ENCODE measurements around the gene CARNS1.
"Not testable (repeated sequence)": the region's sequence is repeated elsewhere in the genome, so short reads cannot be mapped to it uniquely, and the experiment has no call there.

The CARNS1 gene

DNA sequence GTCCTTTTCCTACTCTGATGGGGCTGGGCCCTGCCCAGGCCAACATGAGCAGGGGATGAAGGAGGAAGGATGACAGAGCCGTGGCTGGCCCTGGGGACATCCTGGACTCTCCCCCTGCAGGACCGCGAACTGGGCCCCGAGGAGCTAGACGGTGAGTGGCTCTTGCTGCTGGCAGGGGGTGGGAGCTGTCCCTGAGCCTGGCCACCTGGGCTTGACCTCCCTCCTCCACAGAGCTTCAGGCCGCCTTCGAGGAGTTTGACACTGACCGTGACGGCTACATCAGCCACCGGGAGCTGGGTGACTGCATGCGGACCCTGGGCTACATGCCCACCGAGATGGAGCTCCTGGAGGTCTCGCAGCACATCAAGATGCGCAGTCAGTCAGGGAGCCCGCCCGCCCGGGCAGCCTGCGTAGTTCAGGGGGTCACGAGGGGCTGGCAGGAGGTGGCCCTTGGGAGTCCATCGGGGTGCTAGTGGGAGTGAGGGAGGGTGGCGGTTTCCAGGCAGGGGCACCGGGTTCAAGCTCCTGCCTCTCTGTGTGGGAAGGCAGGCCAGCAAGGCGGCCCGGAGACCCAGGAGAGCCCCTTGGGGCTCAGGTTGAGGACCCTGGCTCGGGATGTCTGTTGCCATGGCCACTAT, 40.7 kb downstream of the CARNS1 start:
- Mint-ChIP-seq H3K4me1 (ENCODE audit: low read depth) (no peaks in the 10 kb centered on the region), H3K4me3 (no peak overlapping the region), H3K27ac (no peak overlapping the region)

DNA sequence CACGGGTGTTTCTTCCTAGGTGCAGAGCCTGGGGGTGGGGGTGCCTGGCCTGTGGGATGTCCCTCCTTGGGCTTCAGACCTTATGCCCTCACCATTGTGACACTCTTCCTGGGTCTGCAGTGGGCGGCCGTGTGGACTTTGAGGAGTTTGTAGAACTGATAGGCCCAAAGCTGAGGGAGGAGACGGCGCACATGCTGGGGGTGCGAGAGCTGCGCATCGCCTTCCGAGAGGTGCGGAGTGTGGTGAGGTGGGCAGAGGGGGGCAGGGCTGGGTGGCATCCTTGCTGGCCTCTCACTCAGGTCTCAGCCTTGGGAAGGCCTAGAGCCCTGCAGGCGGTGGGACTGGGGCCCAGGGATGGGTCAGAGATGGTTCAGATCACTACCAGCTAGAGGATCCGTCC, 42.0 kb downstream of the CARNS1 start:
- H3K4me3 Mint-ChIP-seq: no peak overlapping the region

More for the DNA sequence above, 40.7 kb downstream of the CARNS1 start:
- no peaks in the 10 kb centered on the region for H3K9me3 Mint-ChIP-seq
- peaks cover 3% of the 10 kb centered on the region for H3K27me3 Mint-ChIP-seq (ENCODE audit: low read depth)
- H3K36me3 Mint-ChIP-seq (ENCODE audit: low read depth): no peaks in the 10 kb centered on the region

DNA sequence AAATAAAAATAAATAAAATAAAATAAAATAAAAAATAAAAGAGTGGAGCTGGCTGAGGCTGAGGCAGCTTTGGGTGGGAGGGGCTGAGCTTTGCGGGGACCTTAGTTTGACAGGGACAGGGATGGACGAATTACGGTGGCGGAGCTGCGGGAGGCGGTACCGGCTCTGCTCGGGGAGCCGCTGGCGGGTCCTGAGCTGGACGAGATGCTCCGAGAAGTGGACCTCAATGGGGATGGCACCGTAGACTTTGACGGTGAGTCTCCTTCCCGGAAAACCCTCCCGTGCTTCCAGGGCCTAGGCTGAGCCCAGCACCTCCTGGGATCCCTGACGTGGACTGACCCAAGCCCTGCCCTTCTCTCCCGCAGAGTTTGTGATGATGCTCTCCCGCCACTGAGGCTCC, 42.8 kb downstream of the CARNS1 start:
- no peak overlapping the region for H3K4me3 Mint-ChIP-seq
- H3K27me3 Mint-ChIP-seq (ENCODE audit: low read depth): peaks cover 3% of the 10 kb centered on the region
- H3K36me3 Mint-ChIP-seq (ENCODE audit: low read depth): no peaks in the 10 kb centered on the region
- H3K27ac Mint-ChIP-seq: no peak overlapping the region
- H3K9me3 Mint-ChIP-seq: no peaks in the 10 kb centered on the region
- no peaks in the 10 kb centered on the region for H3K4me1 Mint-ChIP-seq (ENCODE audit: low read depth)

More for the DNA sequence above, 42.0 kb downstream of the CARNS1 start:
- H3K36me3 Mint-ChIP-seq (ENCODE audit: low read depth): no peaks in the 10 kb centered on the region
- peaks cover 3% of the 10 kb centered on the region for H3K27me3 Mint-ChIP-seq (ENCODE audit: low read depth)
- H3K27ac Mint-ChIP-seq: no peak overlapping the region
- no peaks in the 10 kb centered on the region for H3K4me1 Mint-ChIP-seq (ENCODE audit: low read depth)
- H3K9me3 Mint-ChIP-seq: no peaks in the 10 kb centered on the region

DNA sequence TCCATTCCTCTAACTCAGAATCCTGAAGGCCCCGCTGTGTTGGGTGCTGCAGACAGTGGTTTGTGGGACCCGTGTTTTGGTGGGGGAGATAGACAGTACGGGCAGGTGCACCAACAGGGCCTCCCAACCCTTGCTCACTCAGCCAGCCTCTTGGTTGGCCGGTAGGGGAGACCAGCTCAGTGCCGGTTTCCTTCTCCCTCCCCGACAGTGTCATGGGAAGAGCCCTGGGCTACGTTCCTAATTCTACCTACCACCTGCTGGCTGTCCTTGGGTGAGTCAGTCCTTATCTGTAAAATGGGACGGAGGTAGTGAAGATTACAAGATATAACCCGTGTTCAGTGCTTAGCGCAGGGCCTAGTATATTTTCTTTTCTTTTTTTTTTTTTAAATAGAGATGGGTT, 47.7 kb downstream of the CARNS1 start:
- Mint-ChIP-seq H3K4me1 (ENCODE audit: low read depth) (peaks cover 23% of the 10 kb centered on the region), H3K27ac (no peak overlapping the region), H3K36me3 (ENCODE audit: low read depth) (no peaks in the 10 kb centered on the region), H3K9me3 (no peaks in the 10 kb centered on the region), H3K4me3 (no peak overlapping the region), H3K27me3 (ENCODE audit: low read depth) (peaks cover 3% of the 10 kb centered on the region)

DNA sequence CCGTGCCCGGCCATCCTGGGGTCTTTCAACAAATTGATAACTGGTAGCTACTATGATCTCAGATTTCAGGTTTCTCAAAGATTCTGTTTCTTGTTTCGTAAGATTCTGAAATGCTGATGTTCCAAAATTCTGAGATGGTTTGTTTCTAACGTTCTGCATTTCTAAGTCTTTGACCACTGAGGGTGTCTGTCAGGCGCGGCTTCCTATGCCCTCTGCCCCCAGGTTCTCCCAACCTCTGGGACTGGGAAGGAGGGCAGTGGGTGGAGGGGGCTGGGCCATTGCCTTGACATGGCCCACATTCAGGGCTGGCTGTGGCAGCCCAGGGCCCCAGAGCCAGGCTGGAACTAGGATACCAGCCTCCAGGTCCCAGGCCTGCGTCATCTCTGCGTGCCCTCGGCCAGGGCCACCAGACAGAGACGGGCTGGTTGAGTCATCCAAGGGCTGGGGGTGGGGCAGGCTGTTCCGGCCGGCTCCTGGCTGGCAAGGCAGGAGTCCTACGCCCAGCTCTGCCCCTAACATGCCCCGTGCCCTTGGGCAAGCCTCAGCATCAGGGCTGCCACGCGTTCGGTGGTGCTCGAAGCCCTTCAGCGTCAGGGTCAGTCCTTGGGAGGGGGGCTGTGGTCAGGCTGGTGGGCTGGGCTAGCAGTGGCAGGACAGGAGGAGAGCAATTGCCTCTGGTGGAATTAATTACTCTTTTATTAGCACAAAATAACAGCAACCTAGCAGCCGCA, 48.4 kb downstream of the CARNS1 start:
- no peaks in the 10 kb centered on the region for H3K36me3 Mint-ChIP-seq (ENCODE audit: low read depth)
- peak overlapping the region; percentile 84 for H3K4me3 Mint-ChIP-seq
- peaks cover 26% of the 10 kb centered on the region for H3K4me1 Mint-ChIP-seq (ENCODE audit: low read depth)
- H3K27ac Mint-ChIP-seq: peak overlapping the region; percentile 49
- H3K27me3 Mint-ChIP-seq (ENCODE audit: low read depth): peaks cover 3% of the 10 kb centered on the region
- no peaks in the 10 kb centered on the region for H3K9me3 Mint-ChIP-seq

DNA sequence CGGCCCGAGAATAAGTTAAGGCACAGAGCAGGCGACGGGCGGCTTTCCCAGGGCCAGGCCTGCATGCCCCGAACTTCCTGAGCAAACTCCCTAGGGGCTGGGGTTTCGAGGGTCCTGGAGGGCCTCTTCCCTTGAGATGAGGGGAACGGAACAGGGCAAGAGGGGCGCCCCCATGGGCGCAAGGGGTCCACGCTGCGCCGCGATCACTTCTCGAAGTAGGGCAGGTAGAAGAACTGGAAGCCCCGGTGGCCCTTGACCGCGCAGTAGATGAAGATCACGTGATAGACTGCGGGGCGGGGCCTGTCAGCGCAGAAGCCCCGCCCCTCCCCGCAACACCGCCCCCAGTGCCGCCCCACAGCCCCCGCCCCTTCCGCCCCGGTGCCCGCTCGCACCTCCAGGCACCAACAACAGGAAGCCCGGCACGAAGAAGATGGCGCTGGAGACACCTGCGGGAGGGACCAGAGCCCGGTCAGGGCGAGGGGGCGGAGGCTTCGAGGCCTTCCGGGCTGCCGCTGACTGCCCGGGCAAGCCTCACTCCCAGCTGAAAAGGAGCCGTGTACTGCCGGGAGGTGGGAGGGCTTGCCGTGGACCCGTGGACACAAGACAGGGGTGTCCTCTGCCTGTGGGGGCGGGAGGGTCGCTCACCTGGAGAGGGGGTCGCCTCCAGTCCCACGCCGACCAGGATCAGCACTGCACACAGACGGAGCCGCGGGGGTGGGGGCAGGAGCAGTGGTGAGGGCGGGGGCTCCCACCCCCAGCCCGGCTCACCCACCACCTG, 49.1 kb downstream of the CARNS1 start:
- no peaks in the 10 kb centered on the region for H3K36me3 Mint-ChIP-seq (ENCODE audit: low read depth)
- H3K27ac Mint-ChIP-seq: peak overlapping the region; percentile 88
- peak overlapping the region; percentile 84 for H3K4me3 Mint-ChIP-seq
- H3K4me1 Mint-ChIP-seq (ENCODE audit: low read depth): peaks cover 29% of the 10 kb centered on the region
- H3K27me3 Mint-ChIP-seq (ENCODE audit: low read depth): peaks cover 3% of the 10 kb centered on the region
- H3K9me3 Mint-ChIP-seq: no peaks in the 10 kb centered on the region

DNA sequence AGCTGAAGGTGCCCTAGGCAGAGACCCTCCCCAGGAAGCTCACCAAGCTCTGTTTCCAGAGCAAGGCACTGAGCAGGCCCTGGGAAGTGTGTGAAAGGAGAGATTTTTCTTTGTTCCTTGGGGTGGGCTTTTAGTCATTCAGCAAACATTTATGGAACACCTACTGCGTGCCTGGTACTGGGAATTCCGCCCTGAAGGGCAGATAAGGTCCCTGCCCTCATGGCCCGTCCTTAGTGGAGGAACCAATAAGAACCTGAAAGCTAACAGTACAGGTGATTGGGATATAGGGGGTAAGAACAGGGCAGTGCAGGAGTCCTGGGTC, 49.7 kb downstream of the CARNS1 start:
- Mint-ChIP-seq H3K27ac (peak overlapping the region; percentile 88), H3K27me3 (ENCODE audit: low read depth) (peaks cover 3% of the 10 kb centered on the region), H3K36me3 (ENCODE audit: low read depth) (no peaks in the 10 kb centered on the region), H3K4me3 (peak overlapping the region; percentile 84), H3K9me3 (no peaks in the 10 kb centered on the region), H3K4me1 (ENCODE audit: low read depth) (peaks cover 29% of the 10 kb centered on the region)

DNA sequence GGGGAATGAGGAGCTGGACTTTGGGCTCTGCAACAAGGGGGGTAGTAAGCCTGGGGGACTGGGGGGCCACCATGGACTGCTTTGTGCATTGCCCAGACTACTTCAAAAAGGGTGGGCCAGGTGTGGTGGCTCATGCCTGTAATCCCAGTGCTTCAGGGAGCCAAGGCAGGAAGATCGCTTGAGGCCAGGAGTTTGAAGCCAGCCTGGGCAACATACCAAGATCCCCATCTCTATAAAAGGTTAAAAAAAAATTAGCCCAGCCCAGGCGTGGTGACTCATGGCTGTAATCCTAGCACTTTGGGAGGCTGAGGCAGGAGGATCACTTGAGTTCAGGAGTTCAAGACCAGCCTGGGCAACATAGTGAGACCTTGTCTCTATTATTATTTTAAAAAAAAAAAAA, 50.1 kb downstream of the CARNS1 start:
- Mint-ChIP-seq H3K4me3 (peak overlapping the region; percentile 84), H3K4me1 (ENCODE audit: low read depth) (peaks cover 29% of the 10 kb centered on the region), H3K27ac (peak overlapping the region; percentile 88)
- H3K9me3 Mint-ChIP-seq; H3K27me3 Mint-ChIP-seq (ENCODE audit: low read depth); H3K36me3 Mint-ChIP-seq (ENCODE audit: low read depth): not testable (repeated sequence)

DNA sequence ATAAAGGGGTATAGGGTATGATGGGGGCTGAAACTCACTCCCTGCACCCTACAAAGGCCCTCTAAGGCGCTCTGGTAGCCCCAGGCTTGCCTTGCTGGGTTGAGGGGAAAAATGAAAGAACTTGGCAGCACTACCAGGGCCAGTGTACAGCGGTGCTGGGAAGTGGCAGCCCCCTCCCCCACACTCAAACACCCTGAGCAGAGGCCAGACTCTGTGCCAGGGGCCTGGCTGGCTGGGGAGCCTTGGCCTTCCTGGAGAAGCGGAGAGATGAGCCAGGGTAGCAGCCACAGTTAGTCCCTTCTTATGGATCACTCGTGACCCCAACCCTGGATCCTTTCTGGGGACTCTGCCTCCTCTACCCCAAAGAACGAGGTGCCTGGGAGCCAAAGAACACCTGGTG, 50.9 kb downstream of the CARNS1 start:
- Mint-ChIP-seq H3K27me3 (ENCODE audit: low read depth) (no peaks in the 10 kb centered on the region), H3K36me3 (ENCODE audit: low read depth) (no peaks in the 10 kb centered on the region), H3K9me3 (no peaks in the 10 kb centered on the region), H3K4me3 (peak overlapping the region; percentile 21), H3K4me1 (ENCODE audit: low read depth) (peaks cover 29% of the 10 kb centered on the region), H3K27ac (no peak overlapping the region)

DNA sequence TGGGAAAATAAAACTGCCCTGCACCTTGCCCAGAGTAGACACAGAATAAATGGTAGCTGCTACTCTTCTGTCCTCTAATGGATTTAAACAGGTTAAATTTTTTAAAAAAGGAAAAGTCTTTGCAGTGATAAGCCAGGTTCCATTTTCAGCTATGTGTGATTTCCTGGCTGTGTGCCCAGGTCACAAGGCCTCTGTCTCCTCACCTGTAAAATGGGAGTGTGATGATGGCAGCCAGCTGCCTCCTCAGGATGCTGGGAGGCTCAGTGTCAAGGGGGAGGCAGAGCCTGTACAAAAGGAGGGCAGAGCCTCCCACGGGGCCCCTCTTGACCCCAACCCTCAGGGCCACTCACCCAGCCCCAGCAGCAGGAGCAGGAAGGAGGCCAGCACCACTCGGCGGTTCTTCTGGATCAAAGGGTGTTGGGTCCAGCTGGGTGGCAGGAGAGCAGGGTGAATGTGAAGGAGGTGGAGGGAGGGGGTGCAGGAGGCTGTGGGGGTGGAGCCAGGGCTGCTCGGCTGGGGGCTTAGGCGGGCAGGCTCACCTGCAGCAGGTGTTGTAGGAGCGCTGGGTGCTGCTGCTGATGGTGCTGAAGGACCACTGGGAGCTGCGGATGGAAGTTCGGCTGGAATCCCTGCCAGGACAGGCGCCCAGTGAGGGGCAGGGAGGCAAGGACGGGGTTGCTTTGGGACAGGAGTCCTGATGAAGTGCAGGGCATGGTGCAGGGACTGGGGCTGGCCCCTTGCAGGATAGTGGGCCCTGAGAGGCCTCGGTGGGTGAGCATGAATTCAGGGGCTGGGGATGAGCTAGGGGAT, 51.7 kb downstream of the CARNS1 start:
- Mint-ChIP-seq H3K4me3 (peak overlapping the region; percentile 82), H3K36me3 (ENCODE audit: low read depth) (no peaks in the 10 kb centered on the region), H3K27me3 (ENCODE audit: low read depth) (no peaks in the 10 kb centered on the region), H3K27ac (peak overlapping the region; percentile 52), H3K4me1 (ENCODE audit: low read depth) (peaks cover 29% of the 10 kb centered on the region), H3K9me3 (no peaks in the 10 kb centered on the region)

DNA sequence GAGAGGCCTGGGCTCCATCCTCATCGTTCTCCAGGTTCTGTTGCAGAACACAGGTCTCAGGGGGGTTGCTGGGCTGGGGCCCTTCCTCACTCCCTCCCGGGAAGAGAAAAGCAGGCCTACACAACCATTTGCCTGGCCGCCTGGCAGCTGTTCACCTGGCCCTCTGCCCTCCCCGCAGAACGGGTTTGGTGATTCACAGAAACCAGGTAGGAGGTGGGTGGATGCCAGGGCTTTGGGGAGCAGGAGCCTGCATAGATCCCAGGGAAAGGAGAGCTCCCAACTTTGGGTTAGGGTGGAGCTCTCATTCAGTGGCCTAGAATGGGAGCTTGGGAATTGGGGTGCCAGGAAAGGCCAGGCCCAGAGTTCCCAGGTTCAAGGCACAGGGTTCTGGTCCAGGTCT, 52.6 kb downstream of the CARNS1 start:
- peaks cover 29% of the 10 kb centered on the region for H3K4me1 Mint-ChIP-seq (ENCODE audit: low read depth)
- H3K27me3 Mint-ChIP-seq (ENCODE audit: low read depth): no peaks in the 10 kb centered on the region
- no peaks in the 10 kb centered on the region for H3K36me3 Mint-ChIP-seq (ENCODE audit: low read depth)
- H3K4me3 Mint-ChIP-seq: peak overlapping the region; percentile 82
- no peaks in the 10 kb centered on the region for H3K9me3 Mint-ChIP-seq
- H3K27ac Mint-ChIP-seq: peak overlapping the region; percentile 57

DNA sequence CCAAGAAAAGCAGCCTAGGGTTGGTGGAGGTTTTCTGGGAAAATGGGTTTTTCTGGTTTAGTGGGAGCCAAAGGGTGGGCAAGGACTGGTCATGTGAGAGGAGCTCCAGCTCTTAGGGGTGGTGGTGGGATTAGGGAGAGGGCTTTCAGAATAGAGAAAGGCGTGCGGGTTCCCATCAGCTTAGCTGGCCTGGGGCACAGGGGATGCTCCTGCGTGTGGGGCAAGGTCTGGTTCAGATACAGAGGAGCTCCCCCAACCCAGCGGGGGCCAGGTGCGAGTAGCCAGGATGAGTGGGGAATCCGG, 52.9 kb downstream of the CARNS1 start:
- Mint-ChIP-seq H3K4me1 (ENCODE audit: low read depth) (peaks cover 29% of the 10 kb centered on the region), H3K4me3 (peak overlapping the region; percentile 82), H3K9me3 (no peaks in the 10 kb centered on the region), H3K27ac (peak overlapping the region; percentile 57), H3K36me3 (ENCODE audit: low read depth) (no peaks in the 10 kb centered on the region), H3K27me3 (ENCODE audit: low read depth) (no peaks in the 10 kb centered on the region)

DNA sequence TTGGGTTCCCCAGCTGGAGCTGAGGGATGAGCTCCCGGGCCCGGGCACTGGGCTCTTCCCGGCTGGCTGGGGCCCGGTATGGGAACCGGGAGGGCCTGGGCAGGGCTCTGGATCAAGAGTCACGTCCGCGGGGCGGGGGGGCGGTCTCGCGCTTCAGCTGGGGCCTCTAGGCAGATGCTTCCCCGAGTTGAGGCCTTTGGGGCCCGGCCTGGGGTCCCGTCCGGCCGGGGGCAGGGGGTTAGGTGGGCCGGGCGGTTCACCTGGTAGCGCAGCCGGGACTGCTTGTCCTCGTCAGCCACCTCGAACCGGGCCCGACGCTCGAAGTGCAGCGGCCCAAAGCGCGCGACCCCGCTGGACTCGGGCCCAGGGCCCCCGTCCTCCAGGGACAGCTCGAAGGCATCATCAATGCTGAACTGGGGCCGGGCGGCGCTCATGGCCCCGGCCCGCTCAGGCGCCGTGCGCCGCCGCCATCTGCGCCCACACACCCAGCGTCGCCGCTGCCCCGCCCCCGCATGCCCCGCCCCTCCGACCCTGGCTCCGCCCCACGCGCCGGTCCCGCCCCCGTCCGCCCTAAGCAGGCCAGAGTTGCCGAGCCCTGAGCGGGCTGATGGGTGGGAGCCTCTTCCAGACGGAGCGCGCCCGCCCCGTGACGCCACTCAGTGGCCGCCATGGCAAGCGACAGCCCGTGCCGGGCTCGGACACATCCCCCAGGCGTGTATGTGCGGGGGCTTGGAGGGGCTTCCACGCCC, 53.5 kb downstream of the CARNS1 start, which contains the start of gene TMEM134:
Gene TMEM134 (minus strand): TSS at position 493 of the 749 bp plus-strand sequence. CDS start 59 bp downstream, at position 434.
- Mint-ChIP-seq H3K36me3 (ENCODE audit: low read depth) (no peaks in the 10 kb centered on the region), H3K9me3 (no peaks in the 10 kb centered on the region), H3K27me3 (ENCODE audit: low read depth) (no peaks in the 10 kb centered on the region), H3K4me3 (peak within 1 kb of the TSS; percentile 82), H3K27ac (peak within 1 kb of the TSS; percentile 57), H3K4me1 (ENCODE audit: low read depth) (peaks cover 29% of the 10 kb centered on the region)

DNA sequence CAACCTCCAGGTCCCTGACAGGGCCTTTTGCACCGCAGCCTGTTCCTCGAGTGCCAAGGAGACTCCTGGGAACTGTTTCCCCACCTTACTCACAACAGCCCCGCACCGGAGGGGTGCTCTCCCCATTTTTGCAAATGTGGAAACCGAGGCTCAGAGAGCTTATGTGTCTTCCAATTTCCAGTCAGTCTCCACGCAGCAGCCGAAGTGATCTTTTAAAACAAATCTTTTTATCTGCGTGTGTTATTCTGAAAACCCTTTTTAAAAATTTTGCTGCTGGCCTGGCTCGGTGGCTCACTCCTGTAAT, 54.0 kb downstream of the CARNS1 start:
- peak overlapping the region; percentile 45 for H3K27ac Mint-ChIP-seq
- H3K27me3 Mint-ChIP-seq (ENCODE audit: low read depth): peaks cover under 1% of the 10 kb centered on the region
- peak overlapping the region; percentile 67 for H3K4me3 Mint-ChIP-seq
- H3K4me1 Mint-ChIP-seq (ENCODE audit: low read depth): peaks cover 24% of the 10 kb centered on the region
- H3K9me3 Mint-ChIP-seq: no peaks in the 10 kb centered on the region
- H3K36me3 Mint-ChIP-seq (ENCODE audit: low read depth): no peaks in the 10 kb centered on the region
